Keratinocyte (primary cell): ENCODE data around the gene PARP4. TPM values are rescaled to one million over a fixed set of nuclear protein-coding genes. Genes with fewer than 3 reads are reported as not detected.
"Not testable (repeated sequence)": the region's sequence is repeated elsewhere in the genome, so short reads cannot be mapped to it uniquely, and the experiment has no call there.

Source experiments
- DNase-seq: peaks from one replicate; pipeline ENCODE4 v3.0.0-alpha.2; 2011; ENCODE audit warnings: low read depth, missing footprints, low spot score
- FAIRE-seq: peaks from 2 replicates; lab custom pipeline; 2011; peaks lifted over from hg19 to GRCh38; lab: Jason Lieb, UNC
- H2AFZ ChIP-seq: 2 replicates; pipeline ENCODE4 v1.6.0; 2012; ENCODE audit warnings: low read length, control low read depth, inconsistent platforms; ENCODE audit not compliant: control insufficient read depth
- H3K27ac ChIP-seq: 2 replicates; pipeline ENCODE4 v1.5.1; 2011; ENCODE audit warnings: low read length; ENCODE audit not compliant: control insufficient read depth, insufficient read depth
- H3K27me3 ChIP-seq: 3 replicates; pipeline ENCODE4 v1.6.0; 2011; ENCODE audit warnings: low read length; ENCODE audit not compliant: control insufficient read depth, insufficient read depth; ENCODE audit errors: extremely low read depth
- H3K36me3 ChIP-seq, 2 experiments: 2 replicates in 1 of 2; 3 replicates in 1 of 2; pipeline ENCODE4 v1.5.1; 2011; ENCODE audit warnings: low read length in 2 of 2, mild to moderate bottlenecking in 1 of 2; ENCODE audit not compliant: control insufficient read depth in 2 of 2, insufficient read depth in 2 of 2; ENCODE audit errors: extremely low read depth in 1 of 2
- H3K4me1 ChIP-seq: 3 replicates; pipeline ENCODE4 v1.5.1; 2011; ENCODE audit warnings: low read length; ENCODE audit not compliant: control insufficient read depth, insufficient read depth; ENCODE audit errors: extremely low read depth
- H3K4me2 ChIP-seq: 3 replicates; pipeline ENCODE4 v1.6.0; 2011; ENCODE audit warnings: low read depth, low read length; ENCODE audit not compliant: control insufficient read depth, insufficient read depth; ENCODE audit errors: extremely low read depth
- H3K4me3 ChIP-seq, 3 experiments: fragments of 200-600 bp in 1 of 3; sonication (generic) in 1 of 3; 2 replicates in 2 of 3; 3 replicates in 1 of 3; pipeline ENCODE4 v1.5.1; 2011 to 2016; ENCODE audit warnings: low read length in 3 of 3, mild to moderate bottlenecking in 3 of 3, control low read depth in 2 of 3, inconsistent platforms in 1 of 3, low read depth in 1 of 3, mixed read lengths in 1 of 3, mixed run types in 1 of 3, moderate library complexity in 1 of 3; ENCODE audit not compliant: control insufficient read depth in 2 of 3, insufficient read depth in 2 of 3; ENCODE audit errors: extremely low read depth in 1 of 3
- H3K79me2 ChIP-seq: 2 replicates; pipeline ENCODE4 v1.6.0; 2012; ENCODE audit warnings: low read length; ENCODE audit not compliant: control insufficient read depth, insufficient read depth
- H3K9ac ChIP-seq: 3 replicates; pipeline ENCODE4 v1.6.0; 2011; ENCODE audit warnings: low read length; ENCODE audit not compliant: control insufficient read depth, insufficient read depth; ENCODE audit errors: extremely low read depth
- H3K9me1 ChIP-seq: 3 replicates; pipeline ENCODE4 v1.6.0; 2011; ENCODE audit warnings: low read length; ENCODE audit not compliant: control insufficient read depth, insufficient read depth; ENCODE audit errors: extremely low read depth
- H3K9me3 ChIP-seq: 2 replicates; pipeline ENCODE4 v1.5.1; 2012; ENCODE audit warnings: low read depth, low read length; ENCODE audit not compliant: control insufficient read depth
- H4K20me1 ChIP-seq: 3 replicates; pipeline ENCODE4 v1.6.0; 2011; ENCODE audit warnings: low read length; ENCODE audit not compliant: control insufficient read depth, insufficient read depth; ENCODE audit errors: extremely low read depth
- EZH2 ChIP-seq: IDR thresholded peaks from one replicate; pipeline ENCODE4 v1.6.1; 2012; ENCODE audit warnings: inconsistent platforms, mild to moderate bottlenecking, low read length, moderate library complexity
- dilution Hi-C: fragments of 300-500 bp; cut with MboI; formaldehyde crosslinking; loops from one replicate; pipeline ENCODE4 v1.7.0; 2020; ENCODE audit warnings: low sequenced_read_pairs; ENCODE audit not compliant: extremely low pct_ligation_motif_present
- polyA plus RNA-seq, 5 experiments: library from polyadenylated mRNA; depleted of rRNA in 3 of 5; stranded (reverse) in 3 of 5; stranded (forward) in 1 of 5; unstranded in 1 of 5; fragments of >200 nt; gene quantifications; 1 replicate in 1 of 5; 2 replicates in 3 of 5; 3 replicates in 1 of 5; pipeline versions ENCODE4 v1.2.1 to v1.2.3, GENCODE V29; 2011 to 2012; ENCODE audit warnings: missing spikeins in 2 of 5, low read depth in 1 of 5, low replicate concordance in 1 of 5
- TF ChIP-seq, protein P1 (sequence below), 3 experiments: IDR thresholded peaks in 1 of 3; conservative IDR thresholded peaks in 1 of 3; optimal IDR thresholded peaks in 1 of 3; 2 replicates in 2 of 3; 3 replicates in 1 of 3; pipeline versions ENCODE3 to v1.5.1; 2011; ENCODE audit warnings: low read length in 3 of 3, mild to moderate bottlenecking in 3 of 3, moderate library complexity in 2 of 3, control low read depth in 1 of 3, inconsistent platforms in 1 of 3; ENCODE audit not compliant: insufficient read depth in 2 of 3; ENCODE audit errors: extremely low read depth in 1 of 3

The PARP4 gene
- polyA plus RNA-seq, 1 donor (not counting 4 experiments of a cell fraction or from before 2014, with no cell fraction given) = 44.0 TPM

DNA sequence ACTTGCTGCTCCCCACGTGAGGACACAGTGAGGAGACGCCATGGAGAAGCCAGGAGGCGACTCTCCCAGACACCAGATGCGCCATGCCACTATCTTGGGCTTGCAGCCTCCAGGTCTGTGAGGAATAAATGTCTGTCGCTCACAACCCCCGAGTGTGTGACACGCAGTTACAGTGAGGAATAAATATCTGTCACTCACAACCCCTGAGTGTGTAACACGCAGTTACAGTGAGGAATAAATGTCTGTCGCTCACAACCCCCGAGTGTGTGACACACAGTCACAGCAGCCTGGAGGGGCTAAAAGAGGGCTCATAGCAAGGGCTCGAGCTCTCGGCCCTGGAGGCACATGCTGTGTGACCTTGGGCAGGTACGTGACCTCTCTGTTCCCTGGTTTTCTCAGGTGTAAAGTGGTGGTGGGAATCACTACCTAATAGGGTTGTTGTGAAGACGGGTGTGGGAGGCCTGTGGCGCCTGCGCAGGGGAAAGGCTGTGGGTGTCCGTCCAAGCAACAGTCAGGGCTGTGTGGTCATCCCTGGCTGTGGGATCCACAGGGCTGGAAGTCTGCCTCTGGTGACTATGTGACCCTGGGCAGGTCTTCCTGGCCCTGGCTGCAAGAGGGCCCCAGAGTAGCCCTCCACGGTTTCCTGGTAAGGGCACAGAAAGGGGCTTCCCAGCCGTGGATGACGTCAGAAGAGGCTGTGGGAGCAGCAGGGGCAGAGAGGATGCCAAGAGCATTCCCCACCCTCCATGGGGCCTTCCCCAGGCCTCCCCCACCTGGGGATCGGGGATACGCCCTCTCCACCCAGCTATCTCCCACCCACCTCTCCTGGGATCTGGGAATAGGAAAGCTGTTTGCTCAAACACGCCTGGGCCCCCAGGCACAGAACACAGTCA lies 125.5 kb downstream of the PARP4 start:
- FAIRE-seq = no peak

DNA sequence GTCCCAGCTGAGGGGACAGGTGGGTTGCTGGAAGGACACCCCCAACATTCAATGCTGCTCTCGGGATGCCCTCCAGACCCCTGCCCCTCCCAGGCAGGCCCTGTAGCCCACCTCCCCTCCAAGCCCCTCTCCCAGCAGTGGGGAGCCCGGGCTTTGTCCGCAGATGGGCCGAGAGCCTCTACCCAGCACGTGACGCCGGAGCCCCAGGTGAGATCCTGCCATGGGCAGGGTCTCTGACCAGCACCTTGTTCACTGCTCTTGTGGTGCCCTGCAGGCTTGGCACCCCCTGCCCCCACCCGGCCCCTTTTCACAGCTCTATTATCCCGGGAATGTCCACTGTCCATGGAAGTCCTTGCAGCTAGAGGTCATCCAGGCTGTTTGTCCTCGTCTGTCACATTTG lies 126.7 kb downstream of the PARP4 start:
- no peaks in the 10 kb centered on the region for H3K79me2 ChIP-seq
- dilution Hi-C loops = no loop called here
- H3K27me3 ChIP-seq = no peaks in the 10 kb centered on the region
- no peak overlapping the region for H3K4me2 ChIP-seq
- FAIRE-seq (no peak), DNase-seq (no peak)
- H2AFZ ChIP-seq = no peak overlapping the region
- H3K9me1 ChIP-seq = no peaks in the 10 kb centered on the region
- no peaks in the 10 kb centered on the region for H4K20me1 ChIP-seq
- no peak overlapping the region for H3K9ac ChIP-seq
- no peaks in the 10 kb centered on the region for H3K9me3 ChIP-seq
- H3K4me1 ChIP-seq = no peaks in the 10 kb centered on the region
- no peaks in the 10 kb centered on the region for H3K36me3 ChIP-seq
- H3K27ac ChIP-seq = no peak overlapping the region
- no peak for TF ChIP-seq EZH2
- H3K4me3 ChIP-seq = no peak overlapping the region

More for the DNA sequence above, 125.5 kb downstream of the PARP4 start:
- Histone ChIP-seq H3K9me3 (no peaks in the 10 kb centered on the region), H3K27me3 (no peaks in the 10 kb centered on the region), H3K9ac (no peak overlapping the region), H2AFZ (no peak overlapping the region), H3K4me1 (no peaks in the 10 kb centered on the region), H3K79me2 (no peaks in the 10 kb centered on the region), H3K9me1 (no peaks in the 10 kb centered on the region), H3K27ac (no peak overlapping the region), H3K4me2 (no peak overlapping the region), H3K36me3 (no peaks in the 10 kb centered on the region), H4K20me1 (no peaks in the 10 kb centered on the region), H3K4me3 (no peak overlapping the region)
- DNase-seq = no peak
- no peak for TF ChIP-seq EZH2
- TF ChIP-seq, protein P1, sequence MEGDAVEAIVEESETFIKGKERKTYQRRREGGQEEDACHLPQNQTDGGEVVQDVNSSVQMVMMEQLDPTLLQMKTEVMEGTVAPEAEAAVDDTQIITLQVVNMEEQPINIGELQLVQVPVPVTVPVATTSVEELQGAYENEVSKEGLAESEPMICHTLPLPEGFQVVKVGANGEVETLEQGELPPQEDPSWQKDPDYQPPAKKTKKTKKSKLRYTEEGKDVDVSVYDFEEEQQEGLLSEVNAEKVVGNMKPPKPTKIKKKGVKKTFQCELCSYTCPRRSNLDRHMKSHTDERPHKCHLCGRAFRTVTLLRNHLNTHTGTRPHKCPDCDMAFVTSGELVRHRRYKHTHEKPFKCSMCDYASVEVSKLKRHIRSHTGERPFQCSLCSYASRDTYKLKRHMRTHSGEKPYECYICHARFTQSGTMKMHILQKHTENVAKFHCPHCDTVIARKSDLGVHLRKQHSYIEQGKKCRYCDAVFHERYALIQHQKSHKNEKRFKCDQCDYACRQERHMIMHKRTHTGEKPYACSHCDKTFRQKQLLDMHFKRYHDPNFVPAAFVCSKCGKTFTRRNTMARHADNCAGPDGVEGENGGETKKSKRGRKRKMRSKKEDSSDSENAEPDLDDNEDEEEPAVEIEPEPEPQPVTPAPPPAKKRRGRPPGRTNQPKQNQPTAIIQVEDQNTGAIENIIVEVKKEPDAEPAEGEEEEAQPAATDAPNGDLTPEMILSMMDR (optimal IDR thresholded peaks at IDR 0.05 in 1 of 3, IDR thresholded peaks at IDR 0.05 in 1 of 3, conservative IDR thresholded peaks at IDR 0.05 in 1 of 3; ENCODE audit: extremely low read depth in 1 of 3, insufficient read depth in 2 of 3, low read length in 3 of 3) = no peak
- dilution Hi-C loops = no loop called here

DNA sequence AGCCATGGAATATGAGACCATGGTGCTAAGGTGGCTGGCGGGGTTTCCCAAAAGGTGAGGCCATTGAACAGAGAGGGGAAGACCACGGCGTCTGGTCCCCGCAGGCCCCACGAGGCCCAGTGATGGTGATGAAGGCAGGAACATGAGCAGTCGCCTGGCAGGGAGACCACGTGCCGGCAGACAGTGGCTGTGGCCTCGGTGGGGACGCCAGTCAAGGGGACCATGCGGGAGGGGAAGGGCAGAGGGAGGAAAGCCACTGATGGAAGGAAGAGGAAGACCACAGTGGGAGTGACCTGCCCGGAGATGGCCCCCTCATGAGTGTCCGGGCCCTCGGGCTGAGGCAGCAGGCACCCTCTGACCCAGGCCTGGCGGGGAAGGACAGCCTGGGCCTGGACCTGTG lies 127.6 kb downstream of the PARP4 start:
- H3K4me1 ChIP-seq, H3K4me3 ChIP-seq, H3K27ac ChIP-seq, H3K9ac ChIP-seq, H3K9me1 ChIP-seq, H3K4me2 ChIP-seq, H3K9me3 ChIP-seq, H3K79me2 ChIP-seq, H3K36me3 ChIP-seq, H4K20me1 ChIP-seq, H2AFZ ChIP-seq, DNase-seq, dilution Hi-C loops, FAIRE-seq, H3K27me3 ChIP-seq: not testable (repeated sequence)

DNA sequence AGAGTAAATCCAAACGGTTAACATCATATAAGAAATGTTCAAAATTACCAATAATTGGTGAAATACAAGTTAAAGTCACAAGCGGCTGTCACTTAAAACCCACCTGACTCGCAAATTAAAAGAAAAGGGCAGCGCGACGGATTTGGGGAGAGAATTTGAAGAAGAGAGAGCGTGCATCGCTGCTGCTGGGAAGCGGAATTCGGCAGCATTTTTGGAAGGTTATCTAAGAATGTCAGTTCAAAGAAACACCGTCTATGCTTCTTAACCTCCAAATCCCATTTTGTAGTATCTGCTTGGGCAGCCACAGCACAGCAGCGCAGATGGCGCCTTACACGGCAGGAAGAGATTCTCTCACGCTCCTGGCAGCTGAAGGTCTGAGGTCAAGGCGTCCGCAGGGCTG lies 128.5 kb downstream of the PARP4 start:
- H3K27ac ChIP-seq, FAIRE-seq, dilution Hi-C loops, H3K9ac ChIP-seq, H3K4me1 ChIP-seq, H3K4me2 ChIP-seq, H3K4me3 ChIP-seq, H3K79me2 ChIP-seq, H3K27me3 ChIP-seq, DNase-seq, H3K9me3 ChIP-seq, H3K9me1 ChIP-seq, H2AFZ ChIP-seq, H3K36me3 ChIP-seq, H4K20me1 ChIP-seq: not testable (repeated sequence)
